Breast epithelium (tissue), 3 donors: ENCODE results near the gene PGBD1.

Experiments used
- POLR2A ChIP-seq: fragments of 450-650 bp; IDR thresholded peaks from one replicate; pipeline ENCODE4 v1.6.1; 2016; ENCODE audit warnings: antibody characterized with exemption, mild to moderate bottlenecking, moderate library complexity
- POLR2AphosphoS5 ChIP-seq, 3 donors: sonication (generic); formaldehyde crosslinking; IDR thresholded peaks; one replicate each; pipeline ENCODE4 v1.6.1; 2017; ENCODE audit warnings: antibody characterized with exemption in 3 of 3
- TF ChIP-seq, protein P1 (sequence below), 3 donors: fragments of 450-650 bp; IDR thresholded peaks; one replicate each; pipeline ENCODE4 v1.5.1; 2016 to 2017; ENCODE audit warnings: antibody characterized with exemption in 3 of 3, mild to moderate bottlenecking in 3 of 3, moderate library complexity in 3 of 3

DNA sequence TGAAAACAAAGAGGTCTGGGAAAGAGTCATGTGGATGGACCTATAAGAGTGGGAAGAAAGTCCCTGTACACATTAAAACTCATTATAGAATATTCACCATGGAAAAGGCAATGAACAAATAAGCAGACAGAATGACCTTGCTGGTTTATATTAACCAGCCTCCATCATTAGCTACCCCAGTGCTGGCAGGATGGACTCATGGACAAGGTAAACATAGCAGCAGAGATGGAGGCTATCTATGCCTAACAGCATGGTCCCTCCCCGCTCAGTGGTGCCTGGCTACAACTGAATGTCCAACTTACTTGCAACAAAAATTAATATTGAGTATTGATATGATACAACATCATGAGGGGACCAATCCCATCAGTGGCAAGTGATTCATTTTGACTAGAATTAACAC lies 63.8 kb downstream of the PGBD1 start:
- TF ChIP-seq, protein P1, sequence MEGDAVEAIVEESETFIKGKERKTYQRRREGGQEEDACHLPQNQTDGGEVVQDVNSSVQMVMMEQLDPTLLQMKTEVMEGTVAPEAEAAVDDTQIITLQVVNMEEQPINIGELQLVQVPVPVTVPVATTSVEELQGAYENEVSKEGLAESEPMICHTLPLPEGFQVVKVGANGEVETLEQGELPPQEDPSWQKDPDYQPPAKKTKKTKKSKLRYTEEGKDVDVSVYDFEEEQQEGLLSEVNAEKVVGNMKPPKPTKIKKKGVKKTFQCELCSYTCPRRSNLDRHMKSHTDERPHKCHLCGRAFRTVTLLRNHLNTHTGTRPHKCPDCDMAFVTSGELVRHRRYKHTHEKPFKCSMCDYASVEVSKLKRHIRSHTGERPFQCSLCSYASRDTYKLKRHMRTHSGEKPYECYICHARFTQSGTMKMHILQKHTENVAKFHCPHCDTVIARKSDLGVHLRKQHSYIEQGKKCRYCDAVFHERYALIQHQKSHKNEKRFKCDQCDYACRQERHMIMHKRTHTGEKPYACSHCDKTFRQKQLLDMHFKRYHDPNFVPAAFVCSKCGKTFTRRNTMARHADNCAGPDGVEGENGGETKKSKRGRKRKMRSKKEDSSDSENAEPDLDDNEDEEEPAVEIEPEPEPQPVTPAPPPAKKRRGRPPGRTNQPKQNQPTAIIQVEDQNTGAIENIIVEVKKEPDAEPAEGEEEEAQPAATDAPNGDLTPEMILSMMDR (IDR thresholded peaks at IDR 0.05) = no peak
- no peak for TF ChIP-seq POLR2A
- TF ChIP-seq POLR2AphosphoS5 (IDR thresholded peaks at IDR 0.05) = no peak
